GM21619 (cell line): ENCODE measurements around the gene MSRB1.

ENCODE experiments used
- ATAC-seq: cut with Tn5 transposase; IDR thresholded peaks from one replicate; pipeline ENCODE4 v1.9.1; 2021; ENCODE audit not compliant: unreplicated experiment

MSRB1 gene

GRCh38 chr16:1979271-1980029 lies 36.5 kb upstream of the MSRB1 start:
- no peak for ATAC-seq

- no peak for ATAC-seq
These were observed 35.6 kb upstream of the MSRB1 start for GRCh38 chr16:1978476-1979120.

GRCh38 chr16:1977875-1978268 lies 34.9 kb upstream of the MSRB1 start:
- ATAC-seq, result no peak

- ATAC-seq, result no peak
These were observed 34.2 kb upstream of the MSRB1 start for GRCh38 chr16:1976951-1977874.

- no peak for ATAC-seq
These were observed 33.2 kb upstream of the MSRB1 start for GRCh38 chr16:1976216-1976520.

GRCh38 chr16:1975432-1976215 lies 32.6 kb upstream of the MSRB1 start:
- ATAC-seq, result no peak

- ATAC-seq, result no peak
These were observed 31.4 kb upstream of the MSRB1 start for GRCh38 chr16:1974157-1975070.

- ATAC-seq, result no peak
These were observed 30.6 kb upstream of the MSRB1 start for GRCh38 chr16:1973461-1974156.

- ATAC-seq, result no peak
These were observed 29.5 kb upstream of the MSRB1 start for GRCh38 chr16:1972490-1972877.

GRCh38 chr16:1971796-1972489 lies 28.9 kb upstream of the MSRB1 start, which contains the start of gene TBL3:
TBL3 (plus strand) TSS chr16:1972053; CDS start chr16:1972165, 112 bp downstream.
- ATAC-seq, result peak; percentile 74

GRCh38 chr16:1968146-1968953 lies 25.4 kb upstream of the MSRB1 start:
- ATAC-seq, result no peak

GRCh38 chr16:1966460-1966859 lies 23.5 kb upstream of the MSRB1 start, which contains the start of gene RNF151:
RNF151 (plus strand) TSS chr16:1966856; CDS start chr16:1966882, 26 bp downstream.
- no peak for ATAC-seq

GRCh38 chr16:1965396-1966001 lies 22.5 kb upstream of the MSRB1 start:
- no peak for ATAC-seq

GRCh38 chr16:1964506-1965395 lies 21.8 kb upstream of the MSRB1 start, which contains the start of gene RPS2:
RPS2 (minus strand) TSS chr16:1964826; CDS start chr16:1964625, 201 bp downstream.
- peak; percentile 68 for ATAC-seq

- peak; percentile 9 for ATAC-seq
These were observed 21.0 kb upstream of the MSRB1 start for GRCh38 chr16:1963806-1964505.
